ENCODE results near the gene LYSMD1. TPM values are rescaled to one million over a fixed set of nuclear protein-coding genes. Genes with fewer than 3 reads are reported as not detected.

The LYSMD1 gene
- polyA plus RNA-seq, 2 donors = 3.8 TPM

- Histone ChIP-seq H3K27ac (ENCODE audit: low read depth in 2 of 2, low read length in 1 of 2) (peak overlapping the region in 1 of 2 donors; percentile 35), H3K4me3 (ENCODE audit: low read depth in 1 of 2, low read length in 2 of 2) (peak overlapping the region in 1 of 2 donors; percentile 69)
- WGBS, 2 donors = 67 to 73% methylated on average over 7 of the region's 7 CpGs
These were observed 21.0 kb downstream of the LYSMD1 start for GRCh38 chr1:151144474-151145303.

GRCh38 chr1:151143986-151144385, 21.7 kb downstream of the LYSMD1 start:
- H3K36me3 ChIP-seq (ENCODE audit: control insufficient read depth in 2 of 2, insufficient read depth in 2 of 2, low read length in 1 of 2) = peaks cover 0 to 1% of the 10 kb centered on the region in 2 donors
- WGBS, 2 donors = 71 to 74% methylated on average over 5 of the region's 5 CpGs

More at GRCh38 chr1:151144474-151145303, 21.0 kb downstream of the LYSMD1 start:
- peaks cover 0 to 1% of the 10 kb centered on the region in 2 donors for H3K36me3 ChIP-seq (ENCODE audit: control insufficient read depth in 2 of 2, insufficient read depth in 2 of 2, low read length in 1 of 2)
- peaks cover 0 to 11% of the 10 kb centered on the region in 2 donors for H3K4me1 ChIP-seq (ENCODE audit: control insufficient read depth in 2 of 2, insufficient read depth in 2 of 2, low read length in 1 of 2)
- H3K9me3 ChIP-seq (ENCODE audit: control insufficient read depth in 2 of 2, insufficient read depth in 1 of 2, low read depth in 1 of 2, low read length in 1 of 2) = no peaks in the 10 kb centered on the region
- H3K27me3 ChIP-seq (ENCODE audit: control insufficient read depth in 1 of 2, insufficient read depth in 2 of 2, low read length in 2 of 2) = no peaks in the 10 kb centered on the region

GRCh38 chr1:151143057-151143435, 22.7 kb downstream of the LYSMD1 start:
- H3K9me3 ChIP-seq (ENCODE audit: control insufficient read depth in 2 of 2, insufficient read depth in 1 of 2, low read depth in 1 of 2, low read length in 1 of 2) = no peaks in the 10 kb centered on the region
- H3K27ac ChIP-seq (ENCODE audit: low read depth in 2 of 2, low read length in 1 of 2) = peak overlapping the region in 1 of 2 donors; percentile 18
- H3K36me3 ChIP-seq (ENCODE audit: control insufficient read depth in 2 of 2, insufficient read depth in 2 of 2, low read length in 1 of 2) = peaks cover 0 to 1% of the 10 kb centered on the region in 2 donors
- H3K4me1 ChIP-seq (ENCODE audit: control insufficient read depth in 2 of 2, insufficient read depth in 2 of 2, low read length in 1 of 2) = peaks cover 0 to 11% of the 10 kb centered on the region in 2 donors
- no peaks in the 10 kb centered on the region for H3K27me3 ChIP-seq (ENCODE audit: control insufficient read depth in 1 of 2, insufficient read depth in 2 of 2, low read length in 2 of 2)
- no peak overlapping the region for H3K4me3 ChIP-seq (ENCODE audit: low read depth in 1 of 2, low read length in 2 of 2)
- WGBS, 2 donors = 71 to 78% methylated on average over 7 of the region's 7 CpGs

More at GRCh38 chr1:151143986-151144385, 21.7 kb downstream of the LYSMD1 start:
- Histone ChIP-seq H3K27me3 (ENCODE audit: control insufficient read depth in 1 of 2, insufficient read depth in 2 of 2, low read length in 2 of 2) (no peaks in the 10 kb centered on the region), H3K9me3 (ENCODE audit: control insufficient read depth in 2 of 2, insufficient read depth in 1 of 2, low read depth in 1 of 2, low read length in 1 of 2) (no peaks in the 10 kb centered on the region), H3K27ac (ENCODE audit: low read depth in 2 of 2, low read length in 1 of 2) (no peak overlapping the region), H3K4me3 (ENCODE audit: low read depth in 1 of 2, low read length in 2 of 2) (no peak overlapping the region), H3K4me1 (ENCODE audit: control insufficient read depth in 2 of 2, insufficient read depth in 2 of 2, low read length in 1 of 2) (peaks cover 0 to 11% of the 10 kb centered on the region in 2 donors)

- no peaks in the 10 kb centered on the region for H3K9me3 ChIP-seq (ENCODE audit: control insufficient read depth in 2 of 2, insufficient read depth in 1 of 2, low read depth in 1 of 2, low read length in 1 of 2)
- no peaks in the 10 kb centered on the region for H3K27me3 ChIP-seq (ENCODE audit: control insufficient read depth in 1 of 2, insufficient read depth in 2 of 2, low read length in 2 of 2)
- WGBS, 2 donors = 76 to 82% methylated on average over 5 of the region's 5 CpGs
- H3K27ac ChIP-seq (ENCODE audit: low read depth in 2 of 2, low read length in 1 of 2) = no peak overlapping the region
- H3K36me3 ChIP-seq (ENCODE audit: control insufficient read depth in 2 of 2, insufficient read depth in 2 of 2, low read length in 1 of 2) = peaks cover 0 to 1% of the 10 kb centered on the region in 2 donors
- H3K4me1 ChIP-seq (ENCODE audit: control insufficient read depth in 2 of 2, insufficient read depth in 2 of 2, low read length in 1 of 2) = peaks cover 0 to 11% of the 10 kb centered on the region in 2 donors
- no peak overlapping the region for H3K4me3 ChIP-seq (ENCODE audit: low read depth in 1 of 2, low read length in 2 of 2)
These were observed 23.2 kb downstream of the LYSMD1 start for GRCh38 chr1:151142411-151143056.

GRCh38 chr1:151137789-151138188, 27.9 kb downstream of the LYSMD1 start:
- 93% methylated on average over 7 of the region's 7 CpGs for WGBS, 2 donors

GRCh38 chr1:151135433-151136385, 30.0 kb downstream of the LYSMD1 start:
- Histone ChIP-seq H3K4me3 (ENCODE audit: low read depth in 1 of 2, low read length in 2 of 2) (no peak overlapping the region), H3K9me3 (ENCODE audit: control insufficient read depth in 2 of 2, insufficient read depth in 1 of 2, low read depth in 1 of 2, low read length in 1 of 2) (no peaks in the 10 kb centered on the region), H3K27me3 (ENCODE audit: control insufficient read depth in 1 of 2, insufficient read depth in 2 of 2, low read length in 2 of 2) (no peaks in the 10 kb centered on the region), H3K36me3 (ENCODE audit: control insufficient read depth in 2 of 2, insufficient read depth in 2 of 2, low read length in 1 of 2) (peaks cover 0 to 1% of the 10 kb centered on the region in 2 donors), H3K4me1 (ENCODE audit: control insufficient read depth in 2 of 2, insufficient read depth in 2 of 2, low read length in 1 of 2) (no peaks in the 10 kb centered on the region), H3K27ac (ENCODE audit: low read depth in 2 of 2, low read length in 1 of 2) (no peak overlapping the region)
- WGBS, 2 donors = 87 to 91% methylated on average over 12 of the region's 12 CpGs

More at GRCh38 chr1:151137789-151138188, 27.9 kb downstream of the LYSMD1 start:
- Histone ChIP-seq H3K9me3 (ENCODE audit: control insufficient read depth in 2 of 2, insufficient read depth in 1 of 2, low read depth in 1 of 2, low read length in 1 of 2) (no peaks in the 10 kb centered on the region), H3K27me3 (ENCODE audit: control insufficient read depth in 1 of 2, insufficient read depth in 2 of 2, low read length in 2 of 2) (no peaks in the 10 kb centered on the region), H3K4me3 (ENCODE audit: low read depth in 1 of 2, low read length in 2 of 2) (no peak overlapping the region), H3K36me3 (ENCODE audit: control insufficient read depth in 2 of 2, insufficient read depth in 2 of 2, low read length in 1 of 2) (peaks cover 0 to 1% of the 10 kb centered on the region in 2 donors), H3K4me1 (ENCODE audit: control insufficient read depth in 2 of 2, insufficient read depth in 2 of 2, low read length in 1 of 2) (no peaks in the 10 kb centered on the region), H3K27ac (ENCODE audit: low read depth in 2 of 2, low read length in 1 of 2) (no peak overlapping the region)

- Histone ChIP-seq H3K36me3 (ENCODE audit: control insufficient read depth in 2 of 2, insufficient read depth in 2 of 2, low read length in 1 of 2) (peaks cover 0 to 1% of the 10 kb centered on the region in 2 donors), H3K4me3 (ENCODE audit: low read depth in 1 of 2, low read length in 2 of 2) (no peak overlapping the region), H3K9me3 (ENCODE audit: control insufficient read depth in 2 of 2, insufficient read depth in 1 of 2, low read depth in 1 of 2, low read length in 1 of 2) (no peaks in the 10 kb centered on the region), H3K4me1 (ENCODE audit: control insufficient read depth in 2 of 2, insufficient read depth in 2 of 2, low read length in 1 of 2) (no peaks in the 10 kb centered on the region), H3K27ac (ENCODE audit: low read depth in 2 of 2, low read length in 1 of 2) (no peak overlapping the region), H3K27me3 (ENCODE audit: control insufficient read depth in 1 of 2, insufficient read depth in 2 of 2, low read length in 2 of 2) (no peaks in the 10 kb centered on the region)
- 94 to 95% methylated on average over 7 of the region's 7 CpGs for WGBS, 2 donors
These were observed 30.7 kb downstream of the LYSMD1 start for GRCh38 chr1:151134991-151135390.

GRCh38 chr1:151134396-151134795, 31.3 kb downstream of the LYSMD1 start:
- Histone ChIP-seq H3K4me1 (ENCODE audit: control insufficient read depth in 2 of 2, insufficient read depth in 2 of 2, low read length in 1 of 2) (no peaks in the 10 kb centered on the region), H3K9me3 (ENCODE audit: control insufficient read depth in 2 of 2, insufficient read depth in 1 of 2, low read depth in 1 of 2, low read length in 1 of 2) (no peaks in the 10 kb centered on the region), H3K27ac (ENCODE audit: low read depth in 2 of 2, low read length in 1 of 2) (no peak overlapping the region), H3K27me3 (ENCODE audit: control insufficient read depth in 1 of 2, insufficient read depth in 2 of 2, low read length in 2 of 2) (no peaks in the 10 kb centered on the region), H3K4me3 (ENCODE audit: low read depth in 1 of 2, low read length in 2 of 2) (no peak overlapping the region), H3K36me3 (ENCODE audit: control insufficient read depth in 2 of 2, insufficient read depth in 2 of 2, low read length in 1 of 2) (no peaks in the 10 kb centered on the region)
- WGBS, 2 donors = 80% methylated on average over 3 of the region's 3 CpGs
